GM06990 (cell line): ENCODE results near the gene VCAN.
A peak's percentile ranks its signal among the peaks of the same experiment; 100 is the strongest.

ENCODE experiments used
- DNase-seq: peaks from one replicate; pipeline ENCODE4 v3.0.0-alpha.2; 2011; ENCODE audit not compliant: insufficient read length; ENCODE audit errors: extremely low read depth
- H3K27me3 ChIP-seq: replicated peaks from 2 replicates; pipeline ENCODE4 v1.6.0; 2011; ENCODE audit warnings: low read length; ENCODE audit not compliant: control insufficient read depth, insufficient read depth
- H3K36me3 ChIP-seq: 2 replicates; pipeline ENCODE4 v1.5.1; 2011; ENCODE audit warnings: low read length; ENCODE audit not compliant: control insufficient read depth, insufficient read depth
- H3K4me3 ChIP-seq: replicated peaks from 2 replicates; pipeline ENCODE4 v1.5.1; 2011; ENCODE audit warnings: low read depth, mild to moderate bottlenecking, control low read depth, low read length
- TF ChIP-seq, protein P1 (sequence below): IDR thresholded peaks from 2 replicates; pipeline ENCODE4 v1.5.1; 2011; ENCODE audit warnings: low read length, control low read depth, mild to moderate bottlenecking, inconsistent platforms; ENCODE audit not compliant: insufficient read depth, poor library complexity, severe bottlenecking

Gene VCAN

DNA sequence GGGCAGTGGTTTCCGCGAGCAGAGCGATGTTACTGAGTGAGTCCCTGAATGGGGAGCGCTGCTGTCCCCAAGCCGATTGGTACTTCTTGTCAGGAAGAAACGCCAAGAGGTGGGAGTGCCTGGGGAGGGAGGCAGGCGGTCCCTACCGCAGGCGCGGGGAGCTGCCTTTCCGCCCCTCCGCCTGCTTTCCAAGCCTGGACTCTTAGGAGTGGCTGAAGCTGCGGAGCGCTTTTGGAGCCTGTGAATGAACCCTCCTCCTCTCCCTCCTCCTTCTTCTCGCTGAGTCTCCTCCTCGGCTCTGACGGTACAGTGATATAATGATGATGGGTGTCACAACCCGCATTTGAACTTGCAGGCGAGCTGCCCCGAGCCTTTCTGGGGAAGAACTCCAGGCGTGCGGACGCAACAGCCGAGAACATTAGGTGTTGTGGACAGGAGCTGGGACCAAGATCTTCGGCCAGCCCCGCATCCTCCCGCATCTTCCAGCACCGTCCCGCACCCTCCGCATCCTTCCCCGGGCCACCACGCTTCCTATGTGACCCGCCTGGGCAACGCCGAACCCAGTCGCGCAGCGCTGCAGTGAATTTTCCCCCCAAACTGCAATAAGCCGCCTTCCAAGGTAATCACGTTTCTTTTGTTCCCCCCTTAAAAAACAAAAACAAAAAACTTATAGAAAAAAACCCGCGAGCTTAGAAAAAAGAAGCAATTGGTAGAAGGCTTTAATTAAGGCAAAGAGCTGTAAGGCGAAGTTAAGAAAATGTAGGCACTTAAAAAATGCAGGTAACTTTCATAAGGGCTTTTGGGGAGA lies at the start of gene VCAN:
Gene VCAN, plus strand, starts transcription at position 340 of the 808 bp plus-strand sequence. CDS start 11,775 bp downstream, outside the sequence.
- Histone ChIP-seq H3K4me3 (peak within 1 kb of the TSS; percentile 63), H3K36me3 (no peaks in the 10 kb centered on the region), H3K27me3 (peaks cover 3% of the 10 kb centered on the region)
- TF ChIP-seq, protein P1, sequence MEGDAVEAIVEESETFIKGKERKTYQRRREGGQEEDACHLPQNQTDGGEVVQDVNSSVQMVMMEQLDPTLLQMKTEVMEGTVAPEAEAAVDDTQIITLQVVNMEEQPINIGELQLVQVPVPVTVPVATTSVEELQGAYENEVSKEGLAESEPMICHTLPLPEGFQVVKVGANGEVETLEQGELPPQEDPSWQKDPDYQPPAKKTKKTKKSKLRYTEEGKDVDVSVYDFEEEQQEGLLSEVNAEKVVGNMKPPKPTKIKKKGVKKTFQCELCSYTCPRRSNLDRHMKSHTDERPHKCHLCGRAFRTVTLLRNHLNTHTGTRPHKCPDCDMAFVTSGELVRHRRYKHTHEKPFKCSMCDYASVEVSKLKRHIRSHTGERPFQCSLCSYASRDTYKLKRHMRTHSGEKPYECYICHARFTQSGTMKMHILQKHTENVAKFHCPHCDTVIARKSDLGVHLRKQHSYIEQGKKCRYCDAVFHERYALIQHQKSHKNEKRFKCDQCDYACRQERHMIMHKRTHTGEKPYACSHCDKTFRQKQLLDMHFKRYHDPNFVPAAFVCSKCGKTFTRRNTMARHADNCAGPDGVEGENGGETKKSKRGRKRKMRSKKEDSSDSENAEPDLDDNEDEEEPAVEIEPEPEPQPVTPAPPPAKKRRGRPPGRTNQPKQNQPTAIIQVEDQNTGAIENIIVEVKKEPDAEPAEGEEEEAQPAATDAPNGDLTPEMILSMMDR = no peak
- peak; percentile 38 for DNase-seq

DNA sequence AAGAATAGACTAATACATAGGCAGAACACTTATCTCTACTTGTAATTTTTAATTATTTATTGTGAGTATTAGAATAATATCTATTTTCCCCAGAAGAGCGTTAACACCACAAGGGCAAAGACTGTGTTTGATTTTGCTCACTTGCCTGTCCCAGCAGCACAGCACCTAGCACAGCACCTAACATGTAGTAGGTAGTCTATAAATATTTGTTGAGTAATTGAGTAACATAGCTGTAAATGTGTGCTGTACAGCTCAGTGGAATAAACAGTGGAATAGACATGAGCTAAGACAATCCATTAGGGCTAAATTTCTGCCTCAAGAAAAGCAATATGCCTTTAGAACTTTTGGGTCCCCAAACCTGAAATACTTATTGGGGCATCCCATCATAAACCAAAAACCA lies 49.3 kb upstream of the VCAN start:
- Histone ChIP-seq H3K27me3 (no peaks in the 10 kb centered on the region), H3K4me3 (no peak overlapping the region), H3K36me3 (no peaks in the 10 kb centered on the region)
- no peak for DNase-seq
- TF ChIP-seq, protein P1 = no peak

DNA sequence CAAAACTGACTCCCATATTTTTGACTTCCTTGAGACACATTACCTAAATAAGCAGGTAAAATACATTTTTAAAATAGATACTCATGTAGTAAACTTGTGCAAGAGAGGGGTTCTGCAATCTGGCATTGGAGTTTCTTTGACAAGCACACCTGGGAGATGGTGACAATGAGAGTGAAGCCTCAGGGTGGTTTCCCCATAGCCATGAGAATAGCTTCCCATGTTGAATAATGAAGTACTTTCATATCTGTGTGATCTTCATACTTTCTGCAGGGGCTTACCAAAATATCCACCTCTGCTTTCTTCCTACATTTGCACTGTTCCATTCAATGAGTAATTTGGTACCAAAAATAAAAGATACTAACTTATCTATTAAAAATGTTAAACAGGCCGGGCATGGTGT lies 44.7 kb upstream of the VCAN start:
- no peak overlapping the region for H3K4me3 ChIP-seq
- H3K27me3 ChIP-seq = no peaks in the 10 kb centered on the region
- H3K36me3 ChIP-seq = no peaks in the 10 kb centered on the region
- peak; percentile 53 for DNase-seq
- TF ChIP-seq, protein P1 = no peak

DNA sequence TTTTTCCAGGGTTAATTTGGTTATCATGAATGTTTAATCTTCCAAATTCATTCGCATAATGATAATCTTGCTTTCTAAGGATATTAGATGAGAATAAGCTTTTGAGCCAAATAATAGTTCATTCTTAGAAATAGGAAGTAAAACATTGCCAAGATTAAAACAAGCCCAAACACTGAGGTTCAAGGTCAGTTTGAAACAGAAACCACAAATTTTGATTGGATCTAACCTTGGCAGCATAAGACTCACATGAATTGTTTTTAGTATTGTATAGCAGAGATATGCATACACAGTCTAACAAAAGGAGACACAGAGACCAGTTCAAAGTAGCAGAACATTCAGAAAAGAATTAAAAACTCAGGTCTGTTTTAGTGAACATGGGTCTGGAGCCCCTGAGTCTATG lies 43.4 kb upstream of the VCAN start:
- Histone ChIP-seq H3K36me3 (no peaks in the 10 kb centered on the region), H3K4me3 (no peak overlapping the region), H3K27me3 (no peaks in the 10 kb centered on the region)
- TF ChIP-seq, protein P1 = no peak
- no peak for DNase-seq

DNA sequence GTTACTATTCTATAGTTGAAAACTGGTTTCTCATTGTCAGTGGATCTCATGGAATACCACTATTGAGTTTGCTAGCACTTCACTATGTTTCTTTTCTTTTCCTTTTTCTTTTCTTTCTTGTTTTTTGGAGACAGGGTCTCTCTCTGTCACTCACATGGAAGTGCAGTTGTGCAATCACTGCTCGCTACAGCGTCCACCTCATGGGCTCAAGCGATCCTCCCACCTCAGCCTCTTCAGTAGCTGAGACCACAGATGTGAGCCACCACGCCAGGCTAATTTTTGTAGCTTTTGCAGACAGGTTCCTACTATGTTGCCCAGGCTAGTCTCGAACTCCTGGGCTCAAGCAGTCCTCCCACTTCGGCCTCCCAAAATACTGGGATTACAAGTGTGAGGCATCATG lies 42.7 kb upstream of the VCAN start:
- DNase-seq = no peak
- Histone ChIP-seq H3K4me3 (no peak overlapping the region), H3K27me3 (no peaks in the 10 kb centered on the region), H3K36me3 (no peaks in the 10 kb centered on the region)
- TF ChIP-seq, protein P1 = no peak
